ENCODE results near the gene GUCA2A.

DNA sequence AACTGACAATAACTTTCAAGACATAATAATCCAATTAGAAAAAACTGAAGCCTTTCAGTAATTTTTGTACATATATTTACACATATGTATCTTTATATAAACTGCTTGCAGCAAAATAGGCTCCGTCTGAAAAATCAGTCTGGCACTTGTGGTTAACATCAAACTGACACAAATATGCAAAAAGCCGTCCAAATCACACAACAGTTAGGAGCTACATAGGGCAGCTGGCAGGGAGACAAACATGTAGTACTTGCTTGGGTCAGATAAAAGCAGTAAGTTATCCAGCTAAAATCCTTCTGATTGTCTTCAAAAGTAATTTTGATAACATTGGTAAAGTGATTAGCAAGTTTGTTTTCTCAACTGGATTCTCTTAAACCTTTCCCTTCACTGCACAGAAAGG lies 14.7 kb upstream of the GUCA2A start:
- TF ChIP-seq, protein P1, sequence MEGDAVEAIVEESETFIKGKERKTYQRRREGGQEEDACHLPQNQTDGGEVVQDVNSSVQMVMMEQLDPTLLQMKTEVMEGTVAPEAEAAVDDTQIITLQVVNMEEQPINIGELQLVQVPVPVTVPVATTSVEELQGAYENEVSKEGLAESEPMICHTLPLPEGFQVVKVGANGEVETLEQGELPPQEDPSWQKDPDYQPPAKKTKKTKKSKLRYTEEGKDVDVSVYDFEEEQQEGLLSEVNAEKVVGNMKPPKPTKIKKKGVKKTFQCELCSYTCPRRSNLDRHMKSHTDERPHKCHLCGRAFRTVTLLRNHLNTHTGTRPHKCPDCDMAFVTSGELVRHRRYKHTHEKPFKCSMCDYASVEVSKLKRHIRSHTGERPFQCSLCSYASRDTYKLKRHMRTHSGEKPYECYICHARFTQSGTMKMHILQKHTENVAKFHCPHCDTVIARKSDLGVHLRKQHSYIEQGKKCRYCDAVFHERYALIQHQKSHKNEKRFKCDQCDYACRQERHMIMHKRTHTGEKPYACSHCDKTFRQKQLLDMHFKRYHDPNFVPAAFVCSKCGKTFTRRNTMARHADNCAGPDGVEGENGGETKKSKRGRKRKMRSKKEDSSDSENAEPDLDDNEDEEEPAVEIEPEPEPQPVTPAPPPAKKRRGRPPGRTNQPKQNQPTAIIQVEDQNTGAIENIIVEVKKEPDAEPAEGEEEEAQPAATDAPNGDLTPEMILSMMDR (IDR thresholded peaks at IDR 0.05; ENCODE audit: control extremely low read depth in 1 of 3, insufficient read depth in 1 of 3, low read depth in 1 of 3, low read length in 3 of 3), result no peak
- no peak for TF ChIP-seq POU5F1 (IDR thresholded peaks at IDR 0.05; ENCODE audit: low read depth, low read length)
- no peak for TF ChIP-seq GTF2F1 (IDR thresholded peaks at IDR 0.05; ENCODE audit: borderline replicate concordance, low read depth, low read length)
- TF ChIP-seq FOSL1 (IDR thresholded peaks at IDR 0.05; ENCODE audit: insufficient read depth, low read depth, low read length), result no peak
- TF ChIP-seq CHD1 (IDR thresholded peaks at IDR 0.05; ENCODE audit: low read depth, low read length), result no peak
- TF ChIP-seq, protein P2, sequence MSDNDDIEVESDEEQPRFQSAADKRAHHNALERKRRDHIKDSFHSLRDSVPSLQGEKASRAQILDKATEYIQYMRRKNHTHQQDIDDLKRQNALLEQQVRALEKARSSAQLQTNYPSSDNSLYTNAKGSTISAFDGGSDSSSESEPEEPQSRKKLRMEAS (IDR thresholded peaks at IDR 0.05), result no peak
- no peak for TF ChIP-seq NRF1 (IDR thresholded peaks at IDR 0.05; ENCODE audit: low read depth, low read length)
- TF ChIP-seq PHF8 (conservative IDR thresholded peaks at IDR 0.05; ENCODE audit: low read depth, low read length), result no peak
- TF ChIP-seq POLR2A (IDR thresholded peaks at IDR 0.05; ENCODE audit: control extremely low read depth in 1 of 2, low read depth in 2 of 2, low read length in 2 of 2), result no peak
- TF ChIP-seq KDM1A (IDR thresholded peaks at IDR 0.05; ENCODE audit: borderline replicate concordance, low read length), result no peak
- no peak for TF ChIP-seq EZH2 (IDR thresholded peaks at IDR 0.05; ENCODE audit: low read depth, low read length, severe bottlenecking)
- TF ChIP-seq GABPA (IDR thresholded peaks at IDR 0.05; ENCODE audit: borderline replicate concordance, insufficient read depth, low read length), result no peak

Measured in H1 (cell line).